Cerebellar cortex (tissue), 1 donor: ENCODE results near the gene THAP9.
A peak's percentile ranks its signal among the peaks of the same experiment; 100 is the strongest.
"Not testable (repeated sequence)": the region's sequence is repeated elsewhere in the genome, so short reads cannot be mapped to it uniquely, and the experiment has no call there.

ENCODE experiments used
- DNase-seq: peaks from one replicate; pipeline ENCODE4 v3.0.0-alpha.2; 2015; ENCODE audit warnings: low spot score

Gene THAP9

DNA sequence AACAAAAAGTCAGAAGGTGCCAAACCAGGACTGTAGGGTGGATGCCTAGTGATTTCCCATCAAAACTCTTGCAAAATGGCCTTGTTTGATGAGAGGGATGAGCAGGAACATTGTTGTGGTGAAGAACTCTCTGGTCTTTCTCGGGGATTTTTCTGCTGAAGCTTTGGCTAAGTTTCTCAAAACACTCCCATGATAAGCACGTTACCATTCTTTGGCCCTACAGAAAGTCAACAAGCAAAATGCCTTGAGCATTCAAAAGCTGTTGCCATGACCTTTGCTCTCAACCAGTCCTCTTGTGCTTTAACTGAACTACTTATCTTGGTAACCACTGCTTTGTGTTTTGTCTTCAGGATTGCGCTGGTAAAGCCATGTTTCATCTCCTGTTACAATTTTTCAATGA is 6.6 kb upstream of the THAP9 start:
- DNase-seq, result no peak

DNA sequence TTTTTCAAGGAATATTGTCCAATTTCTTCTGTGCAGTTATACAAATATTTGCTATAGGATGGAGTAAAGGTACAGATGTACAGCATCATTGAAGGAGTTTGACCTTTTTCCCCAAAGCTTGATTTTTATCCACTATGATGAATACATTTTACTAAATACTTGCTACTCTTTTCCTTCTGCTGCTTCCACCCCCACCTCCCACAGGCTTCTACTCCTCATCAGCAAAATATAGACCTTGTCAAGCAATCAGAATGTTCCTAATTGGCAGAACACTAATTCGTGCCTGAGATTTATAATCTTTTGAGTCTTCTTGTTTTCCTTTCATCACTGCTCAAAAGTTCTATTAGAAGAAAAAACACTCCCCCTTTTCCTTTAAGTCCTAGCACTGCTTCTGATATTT is 3.8 kb upstream of the THAP9 start:
- DNase-seq, result no peak

DNA sequence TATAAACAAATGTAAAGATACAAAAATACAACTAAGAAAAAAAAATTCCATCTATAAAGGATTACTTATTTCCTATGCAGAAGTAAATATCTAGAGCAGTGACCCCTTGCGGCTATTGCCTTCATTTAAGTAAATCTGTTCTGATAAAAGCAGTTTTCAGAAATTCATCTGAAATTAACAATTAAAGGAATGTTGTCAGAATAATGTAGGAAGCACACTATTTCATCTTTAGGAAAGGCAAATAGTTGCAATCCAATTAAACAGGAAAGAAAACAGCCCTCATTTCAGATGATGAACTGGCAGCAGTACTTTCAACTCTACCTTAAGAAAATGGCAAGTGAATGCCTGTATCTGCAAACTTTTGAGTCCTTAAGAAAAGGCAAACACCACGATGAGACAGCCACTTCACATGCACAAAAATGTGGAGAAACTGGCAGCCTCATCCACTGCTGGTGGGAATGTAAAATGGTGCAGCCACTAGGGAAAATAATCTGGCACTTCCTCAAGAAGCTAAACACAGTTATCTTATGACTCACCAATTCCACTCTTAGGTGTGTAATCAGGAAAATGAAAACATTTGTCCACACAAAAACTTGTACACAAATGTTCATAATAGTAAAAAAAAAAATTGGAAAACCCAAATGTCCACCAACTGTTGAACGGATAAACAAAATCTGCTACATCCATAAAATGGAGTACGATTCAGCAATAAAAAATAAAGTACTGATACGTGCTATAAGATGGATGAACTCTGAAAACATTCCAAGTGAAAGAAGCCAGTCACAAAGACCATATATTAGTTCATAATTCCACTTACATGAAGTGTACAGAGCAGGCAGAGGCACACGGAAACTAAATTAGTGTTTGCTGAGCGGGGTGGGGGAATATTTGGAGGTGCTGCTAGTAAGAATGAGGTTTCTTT is 2.0 kb upstream of the THAP9 start:
- DNase-seq, result peak; percentile 21

DNA sequence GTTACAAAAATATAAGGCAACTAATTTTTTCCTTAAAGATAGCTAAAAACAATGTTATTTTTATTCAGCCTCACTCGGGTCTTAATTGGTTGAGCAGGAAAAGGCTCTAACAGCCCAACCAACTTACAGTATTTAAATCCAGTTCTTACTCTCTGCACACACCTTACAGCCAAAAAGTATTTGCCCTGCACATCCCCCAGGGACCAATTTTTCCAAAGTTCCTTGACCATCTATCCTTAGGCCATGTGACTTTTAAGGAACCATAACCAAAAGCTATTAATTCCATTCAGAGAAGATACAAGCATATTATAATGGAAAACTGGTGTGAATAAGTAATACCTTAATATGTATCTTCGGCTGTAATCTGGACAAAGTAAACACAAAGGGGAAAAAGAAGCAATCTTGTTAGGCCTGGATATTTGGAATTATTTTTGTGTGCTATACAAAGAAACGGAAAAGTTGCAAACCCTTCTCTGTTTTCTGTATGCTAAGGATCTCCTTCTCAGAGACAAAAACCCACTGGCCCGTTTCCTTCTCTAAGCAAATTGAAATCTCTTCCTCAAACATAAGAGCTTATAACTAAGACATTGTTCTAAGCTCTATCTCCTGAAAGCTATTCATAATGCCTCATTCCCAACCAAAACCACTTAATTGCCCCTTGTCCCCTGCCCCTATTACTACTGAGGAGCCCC is 1.0 kb upstream of the THAP9 start:
- peak; percentile 16 for DNase-seq

DNA sequence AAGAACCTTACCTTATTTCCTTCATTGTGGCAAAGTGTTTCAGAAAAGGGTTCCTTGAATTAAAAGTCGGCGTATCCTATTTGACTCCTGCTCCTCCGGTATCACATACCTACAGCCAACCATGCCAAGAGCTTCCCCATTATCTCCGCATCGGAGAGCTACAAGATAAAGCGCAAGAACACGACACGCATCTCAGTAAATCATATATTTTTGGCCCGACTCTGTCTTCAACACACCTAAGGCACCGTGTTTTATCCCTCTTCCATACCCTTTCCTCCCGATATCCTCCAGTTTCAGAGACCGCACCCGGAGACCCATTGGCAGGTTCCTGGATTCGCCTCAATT is 497 bp upstream of the THAP9 start:
- DNase-seq, result no peak

DNA sequence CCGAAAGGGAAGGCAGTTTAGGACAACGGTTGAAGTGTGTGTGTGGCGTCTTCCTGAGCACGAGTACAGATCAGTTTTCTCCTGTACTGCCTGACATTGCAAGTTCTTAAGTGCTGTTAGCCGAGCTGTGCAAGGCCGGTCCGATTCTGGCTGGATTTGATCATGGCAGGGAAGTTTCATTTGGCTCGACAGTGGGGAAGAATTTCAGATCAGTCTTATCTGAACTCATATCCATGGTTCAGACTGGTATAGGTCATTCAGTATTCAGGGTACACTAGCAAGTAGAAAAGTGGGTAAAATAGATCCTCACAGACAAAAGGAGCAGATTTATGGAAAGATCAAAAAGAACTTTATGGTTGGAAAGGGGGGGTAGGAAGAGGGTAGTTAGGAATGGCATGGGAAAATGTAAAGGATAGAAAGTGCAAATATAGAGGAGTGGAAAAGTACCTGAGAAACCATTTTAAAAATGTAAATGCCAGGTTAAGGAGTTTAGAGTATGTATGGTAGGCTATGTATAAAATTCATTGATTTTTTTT is 716 bp downstream of the THAP9 start:
- DNase-seq, result no peak

DNA sequence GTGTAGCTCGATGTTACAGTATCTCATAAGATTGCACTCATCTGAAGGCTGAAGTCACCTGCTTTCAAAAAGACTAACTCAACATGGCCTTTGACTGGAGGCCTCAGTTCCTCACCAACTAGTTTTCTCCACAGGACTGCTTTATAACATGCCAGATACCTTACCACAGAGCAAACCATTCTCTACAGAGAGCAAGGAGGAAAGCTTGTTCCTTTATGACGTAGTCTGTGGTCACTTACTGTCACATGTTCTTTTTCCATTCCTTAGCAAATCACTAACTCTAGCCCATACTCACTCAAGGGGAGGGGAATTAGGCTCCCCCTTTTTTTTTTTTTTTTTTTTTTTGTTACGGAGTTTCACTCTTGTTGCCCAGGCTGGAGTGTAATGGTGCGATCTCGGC is 3.2 kb downstream of the THAP9 start:
- DNase-seq, result no peak

DNA sequence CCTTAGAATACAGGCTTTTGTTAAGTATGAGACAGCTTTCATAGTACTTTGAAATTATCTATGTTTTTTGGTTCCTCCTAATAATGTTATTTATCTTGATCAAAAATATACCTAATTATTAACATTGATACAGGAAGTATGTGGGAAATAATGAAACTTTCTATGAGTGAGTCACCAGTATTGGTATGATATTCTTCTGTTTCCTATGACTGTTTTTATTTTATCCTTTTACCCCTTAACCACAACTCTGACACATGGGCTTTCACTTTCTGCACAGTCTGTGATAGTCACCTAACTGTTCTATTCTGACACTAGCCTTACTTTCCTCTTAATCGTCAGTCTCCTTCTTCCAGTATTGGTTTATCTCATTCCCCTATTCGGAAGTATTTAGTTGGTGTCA is 4.7 kb downstream of the THAP9 start:
- no peak for DNase-seq

DNA sequence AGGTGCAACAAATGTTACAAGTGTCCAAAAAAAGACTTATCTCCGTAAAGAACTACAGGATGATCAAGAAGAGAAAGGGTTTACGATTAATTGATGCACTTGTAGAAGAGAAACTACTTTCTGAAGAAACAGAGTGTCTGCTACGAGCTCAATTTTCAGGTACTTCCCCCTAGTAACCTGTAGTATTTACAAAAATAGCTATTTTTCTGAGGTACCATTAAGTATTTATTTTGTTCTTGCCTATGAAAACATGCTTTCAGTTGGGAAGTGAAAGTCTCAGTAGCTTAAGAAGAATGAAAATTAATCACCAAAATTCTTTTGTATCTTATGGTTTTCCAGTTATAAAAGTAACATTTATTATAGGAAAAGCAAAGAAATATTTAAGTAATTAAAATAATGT is 5.9 kb downstream of the THAP9 start:
- no peak for DNase-seq

DNA sequence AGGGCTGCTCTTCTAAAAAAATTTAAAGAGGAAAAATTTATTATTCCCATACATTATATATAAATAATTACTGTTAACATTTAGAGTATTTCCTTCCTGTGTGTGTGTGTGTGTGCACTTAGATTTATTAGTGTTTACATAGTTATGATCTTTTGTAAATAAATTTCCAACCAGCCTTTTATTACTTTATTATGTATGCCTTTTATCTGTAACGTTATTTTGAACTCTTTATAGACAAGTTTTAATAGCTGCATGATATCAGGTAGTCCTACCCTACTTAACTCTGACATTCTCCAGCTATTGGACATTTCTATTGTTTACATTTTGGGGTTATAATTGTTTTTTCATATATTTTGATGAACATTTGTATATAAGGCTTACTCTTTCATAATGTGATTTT is 8.8 kb downstream of the THAP9 start:
- DNase-seq, result no peak

DNA sequence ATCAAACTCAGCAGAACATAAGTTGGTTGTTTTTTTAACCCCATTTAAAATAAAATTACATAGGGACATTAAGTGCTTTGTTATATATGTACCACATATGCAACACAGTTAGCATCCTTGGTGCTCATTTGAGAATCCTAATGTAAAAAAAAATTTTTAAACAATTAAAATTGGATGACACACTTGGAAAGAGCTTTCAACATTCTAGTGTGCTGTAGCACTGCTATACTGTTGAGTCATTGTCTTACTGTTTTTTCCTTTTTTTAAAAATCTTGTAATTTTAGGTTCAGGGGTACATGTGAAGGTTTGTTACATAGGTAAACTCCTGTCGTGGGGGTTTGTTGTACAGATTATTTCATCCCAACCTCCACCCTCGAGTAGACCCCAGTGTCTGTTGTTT is 12.8 kb downstream of the THAP9 start:
- no peak for DNase-seq

DNA sequence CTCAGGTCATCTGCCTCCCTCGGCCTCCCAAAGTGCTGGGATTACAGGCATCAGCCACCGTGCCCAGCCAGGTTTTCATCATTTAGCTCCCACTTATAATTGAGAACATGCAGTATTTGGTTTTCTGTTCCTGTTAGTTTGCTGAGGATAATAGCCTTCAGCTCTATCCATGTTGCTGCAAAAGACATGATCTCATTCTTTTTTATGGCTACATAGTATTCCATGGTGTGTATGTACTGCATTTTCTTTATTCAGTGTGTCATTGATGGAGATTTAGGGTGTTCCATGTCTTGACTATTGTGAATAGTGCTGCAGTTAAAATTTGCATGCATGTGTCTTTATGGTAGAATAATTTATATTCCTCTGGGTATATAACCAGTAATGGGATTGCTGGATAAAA is 13.4 kb downstream of the THAP9 start:
- DNase-seq, result not testable (repeated sequence)

DNA sequence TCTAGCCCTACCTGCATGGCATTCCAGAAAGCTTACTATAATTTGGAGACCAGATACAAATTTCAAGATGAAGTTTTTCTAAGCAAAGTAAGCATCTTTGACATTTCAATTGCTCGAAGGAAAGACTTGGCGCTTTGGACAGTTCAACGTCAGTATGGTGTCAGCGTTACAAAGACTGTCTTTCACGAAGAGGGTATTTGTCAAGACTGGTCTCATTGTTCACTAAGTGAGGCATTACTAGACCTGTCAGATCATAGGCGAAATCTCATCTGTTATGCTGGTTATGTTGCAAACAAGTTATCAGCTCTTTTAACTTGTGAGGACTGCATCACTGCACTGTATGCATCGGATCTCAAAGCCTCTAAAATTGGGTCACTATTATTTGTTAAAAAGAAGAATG is 17.6 kb downstream of the THAP9 start:
- no peak for DNase-seq

DNA sequence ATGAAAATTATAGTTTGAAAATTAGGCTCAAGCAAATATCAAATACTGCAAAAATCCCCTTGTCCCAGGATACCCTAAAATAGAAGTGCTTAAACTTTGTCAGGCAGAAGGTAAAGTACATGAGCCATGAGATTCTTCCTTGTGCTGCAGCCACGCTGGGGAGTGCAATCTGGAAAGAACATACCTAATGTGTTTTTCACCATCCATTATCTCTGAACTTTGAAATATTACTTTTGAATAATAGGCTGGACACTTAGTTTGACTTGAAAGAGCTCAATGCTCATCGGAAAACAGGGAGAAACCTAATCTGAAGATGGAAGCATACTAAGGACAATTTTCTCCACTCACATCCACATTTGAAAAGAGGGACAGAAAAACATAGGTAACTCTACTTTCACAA is 18.9 kb downstream of the THAP9 start:
- DNase-seq, result no peak

DNA sequence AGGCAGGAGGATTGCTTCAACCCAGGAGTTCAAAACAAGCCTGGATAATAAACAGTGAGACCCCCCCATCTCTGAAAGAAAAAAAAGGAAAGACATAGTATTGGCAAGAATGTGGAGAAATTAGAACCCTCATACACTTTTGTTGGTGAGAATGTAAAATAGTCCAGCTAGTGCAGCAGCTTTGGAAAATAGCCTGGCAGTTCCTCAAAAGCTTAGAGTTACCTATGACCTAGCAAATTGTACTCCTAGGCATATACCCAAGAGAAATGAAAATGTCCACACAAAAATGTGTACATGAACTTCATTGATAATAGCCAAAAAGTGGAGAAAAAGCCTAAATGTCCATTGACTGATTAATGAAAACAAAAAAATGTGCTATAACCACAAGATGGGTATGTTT is 21.3 kb downstream of the THAP9 start:
- DNase-seq, result no peak

DNA sequence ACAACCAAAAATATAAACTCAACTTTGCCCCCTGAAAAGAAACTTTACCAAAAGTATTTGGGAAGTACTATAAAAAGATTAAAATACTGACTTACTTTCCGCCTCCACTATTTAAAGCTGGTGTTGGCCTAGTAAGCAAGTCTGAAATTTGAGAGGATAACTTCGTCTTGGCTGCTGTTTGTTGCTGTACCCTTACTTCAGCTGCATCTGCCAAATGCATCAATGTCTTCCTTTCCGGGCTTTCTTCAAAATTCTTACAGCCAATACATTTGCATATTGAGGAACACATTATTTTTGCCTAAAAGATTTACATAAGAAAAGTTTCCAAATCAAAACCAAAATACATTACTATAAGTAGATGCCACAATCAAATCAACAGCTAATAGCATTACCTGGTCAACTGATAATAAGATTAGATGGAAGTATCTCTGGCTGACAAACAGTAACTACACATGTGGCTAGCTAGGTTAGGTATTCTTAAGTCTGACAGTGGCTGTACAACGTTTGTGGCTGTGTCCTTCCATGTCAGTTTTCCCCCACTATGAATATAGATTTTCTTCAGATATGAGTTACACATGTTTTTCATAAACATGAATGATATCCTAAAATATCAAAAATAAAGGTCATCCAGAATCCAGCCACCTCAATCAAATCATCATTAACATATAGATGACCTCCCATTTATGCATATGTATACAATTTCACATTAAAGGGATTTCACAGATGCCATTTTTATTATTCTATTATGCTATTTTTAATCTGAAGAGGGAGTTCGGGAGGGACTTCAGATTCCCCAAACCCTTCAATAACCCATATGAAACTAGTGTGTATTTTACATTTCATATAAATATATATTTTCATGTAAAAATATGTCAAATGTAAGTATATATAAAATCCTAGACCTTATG is 30.6 kb downstream of the THAP9 start:
- no peak for DNase-seq

DNA sequence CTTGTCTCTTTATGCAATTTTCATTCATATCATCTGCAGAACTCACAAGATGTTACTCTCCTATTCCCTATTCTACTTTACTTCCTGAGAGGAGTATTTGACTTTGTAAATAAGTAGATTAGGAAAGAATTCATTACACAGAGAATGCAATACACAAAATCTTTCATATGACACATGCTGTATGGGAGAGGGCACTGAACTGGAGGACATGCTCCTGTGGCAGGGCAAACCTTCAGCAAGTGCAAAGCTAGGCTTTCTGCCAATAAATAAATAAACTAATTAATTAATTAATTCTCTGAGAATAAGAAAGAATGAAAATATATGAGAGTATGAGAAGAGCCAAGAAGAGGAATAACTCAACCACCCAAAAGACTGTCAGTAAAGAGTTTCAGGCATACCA is 33.9 kb downstream of the THAP9 start:
- DNase-seq, result no peak

DNA sequence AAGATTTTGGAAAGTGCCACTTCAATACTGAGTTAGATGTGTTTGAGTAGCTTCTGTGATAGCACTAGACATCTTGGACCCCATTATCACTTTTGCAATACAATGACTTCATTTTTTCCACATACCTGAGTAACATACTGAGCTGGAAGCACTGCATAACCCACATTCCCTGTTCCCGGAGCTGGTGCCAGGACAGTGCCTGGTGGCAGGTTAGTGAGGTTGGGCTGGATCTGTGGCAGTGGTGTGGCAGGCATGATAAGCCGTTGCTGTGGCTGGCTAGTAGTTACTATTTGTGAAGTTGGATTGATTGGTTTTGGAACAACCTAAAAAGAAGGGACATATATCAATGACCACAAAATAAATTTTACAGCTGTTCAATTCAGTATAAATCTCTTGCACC is 38.9 kb downstream of the THAP9 start:
- DNase-seq, result no peak

DNA sequence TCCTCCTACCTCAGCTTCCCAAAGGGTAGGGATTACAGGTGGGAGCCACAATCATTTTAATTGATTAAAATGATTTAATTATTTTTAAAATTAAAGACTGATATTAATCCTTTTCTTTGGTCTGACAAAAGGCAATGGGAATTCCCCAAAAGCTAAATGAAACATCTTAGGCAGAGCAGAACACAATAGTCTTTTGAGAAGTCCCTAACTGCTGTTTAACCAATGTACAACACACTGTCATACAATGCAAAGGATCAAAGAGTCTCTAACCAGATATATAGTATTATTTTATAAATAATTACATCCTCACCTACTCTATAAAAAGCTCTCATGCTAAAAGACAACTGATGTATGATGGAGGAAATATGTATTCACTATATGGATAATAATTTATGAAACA is 47.0 kb downstream of the THAP9 start:
- DNase-seq, result no peak

DNA sequence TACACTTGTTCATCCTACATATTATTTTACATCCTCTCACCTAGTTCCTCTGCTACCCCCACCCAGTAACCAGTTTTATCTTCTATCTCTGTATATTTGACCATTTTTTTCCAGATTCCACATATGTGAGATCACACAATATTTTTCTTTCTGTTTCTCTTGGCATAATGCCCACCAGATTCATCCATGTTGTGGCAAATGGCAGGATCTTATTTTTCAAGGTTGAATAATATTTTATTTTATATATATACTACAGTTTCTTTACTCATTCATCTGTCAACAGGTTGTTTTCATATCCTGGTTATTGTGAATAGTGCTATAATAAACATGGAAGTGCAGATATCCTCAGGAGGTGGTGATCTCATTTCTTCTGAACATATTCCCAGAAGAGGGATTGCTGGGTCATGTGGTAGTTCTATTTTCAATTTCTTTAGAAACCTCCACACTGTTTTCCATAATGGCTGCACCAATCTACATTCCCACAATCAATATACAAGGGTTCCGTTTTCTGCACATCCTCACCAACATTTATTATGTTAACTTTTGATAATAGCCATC is 48.2 kb downstream of the THAP9 start:
- no peak for DNase-seq

DNA sequence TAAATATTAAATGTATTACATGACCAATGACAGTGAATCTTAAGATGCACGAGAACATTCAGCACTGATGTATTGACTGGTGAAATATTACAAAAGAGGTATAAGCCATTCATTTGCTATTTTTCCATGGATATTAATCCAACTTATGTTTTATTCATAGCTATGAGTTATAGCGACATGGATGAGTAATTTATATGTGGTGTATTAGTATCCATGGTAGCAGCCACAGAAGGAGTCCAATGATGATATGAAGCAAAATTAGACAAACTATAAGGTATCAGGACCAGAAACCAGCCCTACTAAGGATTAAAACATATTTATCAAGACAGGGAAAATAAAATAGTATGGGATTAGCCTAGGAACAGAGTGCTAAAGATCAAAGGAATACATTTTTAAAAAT is 50.7 kb downstream of the THAP9 start:
- no peak for DNase-seq

DNA sequence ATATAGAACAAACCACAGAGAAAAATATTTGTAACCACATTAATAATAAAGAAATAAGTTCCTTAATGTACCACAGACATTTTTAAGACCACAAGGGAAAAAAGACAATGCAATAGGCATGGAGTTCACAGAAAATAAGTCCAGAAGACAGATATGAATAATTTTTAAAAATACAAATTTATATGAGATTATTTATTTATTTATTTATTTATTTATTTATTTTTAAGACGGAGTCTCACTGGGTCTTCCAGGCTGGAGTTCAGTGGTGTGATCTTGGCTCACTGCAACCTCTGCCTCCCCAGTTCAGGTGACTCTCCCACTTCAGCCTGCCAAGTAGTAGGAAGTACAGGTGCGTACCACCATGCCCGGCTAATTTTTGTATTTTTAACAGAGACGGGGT is 53.7 kb downstream of the THAP9 start:
- no peak for DNase-seq
